RCC 7860 (cell line): Measurements from ENCODE around the gene CLDN18.

Experiments
- DNase-seq: peaks from one replicate; pipeline ENCODE4 v3.0.0-alpha.2; 2015; ENCODE audit warnings: low spot score
- FAIRE-seq: peaks from 2 replicates; lab custom pipeline; 2012; peaks lifted over from hg19 to GRCh38; lab: Jason Lieb, UNC

CLDN18 gene

GRCh38 chr3:138023754-138024153, 13.8 kb downstream of the CLDN18 start:
- FAIRE-seq (no peak), DNase-seq (no peak)

GRCh38 chr3:138025553-138025952, 15.6 kb downstream of the CLDN18 start:
- no peak for DNase-seq
- FAIRE-seq: no peak

- FAIRE-seq: no peak
- DNase-seq: no peak
Measured at GRCh38 chr3:138027821-138028220, 17.9 kb downstream of the CLDN18 start.

- FAIRE-seq (no peak), DNase-seq (no peak)
Measured at GRCh38 chr3:138030734-138031280, 20.8 kb downstream of the CLDN18 start.

GRCh38 chr3:138031536-138031935, 21.6 kb downstream of the CLDN18 start:
- DNase-seq (no peak), FAIRE-seq (no peak)

GRCh38 chr3:138032567-138032966, 22.6 kb downstream of the CLDN18 start:
- DNase-seq (no peak), FAIRE-seq (no peak)

GRCh38 chr3:138033202-138033691, 23.3 kb downstream of the CLDN18 start:
- FAIRE-seq: no peak

GRCh38 chr3:138034918-138035317, 25.0 kb downstream of the CLDN18 start:
- no peak for FAIRE-seq
- DNase-seq: no peak

More at GRCh38 chr3:138033202-138033691, 23.3 kb downstream of the CLDN18 start:
- DNase-seq: no peak

- FAIRE-seq: no peak
Measured at GRCh38 chr3:138036572-138036971, 26.6 kb downstream of the CLDN18 start.

GRCh38 chr3:138038725-138039462, 28.9 kb downstream of the CLDN18 start:
- FAIRE-seq (no peak), DNase-seq (no peak)

More at GRCh38 chr3:138036572-138036971, 26.6 kb downstream of the CLDN18 start:
- DNase-seq: no peak

GRCh38 chr3:138042043-138042442, 32.1 kb downstream of the CLDN18 start:
- DNase-seq (no peak), FAIRE-seq (no peak)

- DNase-seq: no peak
- FAIRE-seq: no peak
Measured at GRCh38 chr3:138043266-138044029, 33.5 kb downstream of the CLDN18 start.

- FAIRE-seq: no peak
- DNase-seq: no peak
Measured at GRCh38 chr3:138046085-138046484, 36.1 kb downstream of the CLDN18 start.

GRCh38 chr3:138046955-138047354, 37.0 kb downstream of the CLDN18 start:
- DNase-seq (no peak), FAIRE-seq (no peak)

- FAIRE-seq (no peak), DNase-seq (no peak)
Measured at GRCh38 chr3:138047596-138048158, 37.7 kb downstream of the CLDN18 start.

GRCh38 chr3:138049157-138049919, 39.4 kb downstream of the CLDN18 start:
- no peak for DNase-seq
- no peak for FAIRE-seq

GRCh38 chr3:138051947-138052802, 42.2 kb downstream of the CLDN18 start:
- DNase-seq (no peak), FAIRE-seq (no peak)

- FAIRE-seq: no peak
- DNase-seq: no peak
Measured at GRCh38 chr3:138054057-138054456, 44.1 kb downstream of the CLDN18 start.

- FAIRE-seq (no peak), DNase-seq (no peak)
Measured at GRCh38 chr3:138057384-138057783, 47.4 kb downstream of the CLDN18 start.

GRCh38 chr3:138059261-138059660, 49.3 kb downstream of the CLDN18 start:
- FAIRE-seq (no peak), DNase-seq (no peak)
